Measurements from ENCODE around the gene FAM47B.

Gene FAM47B

DNA sequence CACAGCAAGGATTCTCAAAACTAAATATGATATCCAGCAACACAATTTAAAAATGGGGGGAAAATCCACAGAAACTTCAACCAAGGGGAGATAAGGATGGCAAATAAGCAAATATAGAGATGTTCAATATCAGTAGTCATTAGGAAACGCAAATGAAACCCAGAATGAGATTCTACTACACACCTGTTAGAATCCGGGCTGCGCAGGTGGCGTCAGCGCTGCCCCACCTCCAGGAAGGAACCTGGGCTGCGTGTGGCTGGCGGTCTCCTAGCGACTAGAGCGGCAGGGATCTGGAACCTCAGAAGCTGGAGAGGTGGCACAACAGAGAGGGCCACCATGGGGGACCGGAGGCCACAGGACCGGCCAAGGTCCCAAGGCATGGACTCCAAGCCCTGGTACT is at the start of gene FAM47B:
Gene FAM47B, plus strand, starts transcription at position 301 of the 400 bp plus-strand sequence. Its CDS starts 36 bp downstream, at position 337.
- DNase-seq, result no peak

DNA sequence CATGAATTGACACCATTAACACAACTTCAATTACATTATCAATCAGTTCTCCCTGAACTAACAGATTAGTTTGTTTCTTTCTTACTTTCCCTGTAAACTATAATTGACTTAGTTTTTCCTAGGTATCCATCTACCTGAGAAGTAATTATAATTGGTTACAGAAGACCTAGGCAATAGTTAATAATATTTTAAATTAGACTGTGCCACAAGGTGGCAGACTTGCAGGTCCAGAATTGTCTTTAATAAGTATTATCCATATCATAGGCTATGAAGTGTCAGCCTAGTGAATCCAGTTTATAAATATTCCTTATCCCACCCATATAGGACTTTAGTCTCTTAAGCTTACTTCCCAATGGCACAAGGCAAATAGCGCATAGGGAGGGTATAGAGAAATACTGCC is 48.9 kb upstream of the FAM47B start:
- DNase-seq, result no peak

DNA sequence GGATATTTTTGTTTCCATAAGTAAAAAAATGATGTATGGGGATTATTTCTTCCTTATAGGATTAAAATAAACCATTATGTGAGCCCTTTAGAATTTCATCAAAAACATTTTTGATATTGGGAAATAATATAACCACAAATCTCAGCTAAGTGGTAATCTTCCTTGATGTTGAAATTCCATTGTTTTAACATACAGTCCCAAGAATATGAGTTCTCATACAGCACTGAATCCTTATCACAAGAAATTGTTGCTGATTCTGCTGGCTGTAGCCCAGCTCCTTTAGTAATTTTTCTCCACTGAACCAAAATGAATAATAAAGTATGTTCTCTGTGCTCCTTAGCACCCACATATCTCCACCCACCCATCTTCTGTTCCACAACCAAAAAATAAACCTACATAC is 41.9 kb upstream of the FAM47B start:
- DNase-seq, result no peak

DNA sequence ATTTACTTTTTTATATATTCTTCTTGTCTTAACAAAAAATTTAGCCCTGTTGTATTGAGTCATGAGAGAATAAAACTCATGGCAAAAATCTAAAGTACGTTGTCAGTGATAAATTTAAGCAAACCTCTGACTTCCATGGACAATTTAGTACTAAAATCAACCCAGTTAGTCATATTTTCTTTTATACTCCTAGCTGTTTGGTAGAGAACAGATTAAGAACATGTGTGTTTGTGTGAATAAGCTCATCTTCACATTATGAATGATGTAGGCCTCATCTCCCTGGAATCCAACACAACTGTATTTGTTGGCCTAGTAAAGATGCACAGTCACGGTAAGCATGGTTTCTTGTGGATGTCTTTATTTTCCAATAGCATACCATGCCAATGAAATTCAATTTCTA is 40.8 kb upstream of the FAM47B start:
- DNase-seq, result no peak

DNA sequence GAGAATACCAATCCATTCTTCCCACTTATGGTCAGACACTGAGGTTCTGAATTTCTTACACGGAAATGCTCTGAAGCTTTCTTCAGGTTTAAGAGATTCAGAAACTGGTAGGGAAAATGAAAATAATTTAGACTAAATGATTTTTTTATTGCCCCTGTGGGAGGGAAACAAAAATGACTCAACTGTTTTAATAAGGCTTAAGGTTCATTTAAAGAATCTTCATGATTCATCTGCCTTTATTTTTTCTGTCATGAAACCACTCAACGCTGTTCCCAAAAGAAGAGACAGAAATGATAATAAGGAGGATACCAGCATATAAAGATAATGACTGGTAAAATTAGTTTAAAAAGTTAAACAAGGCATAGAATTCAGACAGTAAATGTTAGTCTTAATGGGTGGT is 39.3 kb upstream of the FAM47B start:
- DNase-seq, result no peak

DNA sequence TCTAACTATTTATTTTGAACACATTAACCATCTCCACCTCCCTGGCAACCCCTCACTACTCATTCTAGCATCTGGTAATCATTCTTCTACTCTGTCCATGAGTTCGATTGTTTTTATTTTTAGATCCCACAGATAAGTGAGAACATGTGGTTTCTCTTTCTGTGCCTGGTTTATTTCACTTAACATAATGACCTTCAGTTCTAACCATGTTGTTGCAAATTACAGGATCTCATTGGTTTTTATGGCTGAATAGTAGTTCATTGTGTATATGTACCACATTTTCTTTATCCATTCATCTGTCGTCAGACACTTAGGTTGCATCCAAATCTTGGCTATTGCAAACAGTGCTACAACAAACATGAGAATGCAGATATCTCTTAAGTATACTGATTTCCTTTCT is 33.4 kb upstream of the FAM47B start:
- no peak for DNase-seq

DNA sequence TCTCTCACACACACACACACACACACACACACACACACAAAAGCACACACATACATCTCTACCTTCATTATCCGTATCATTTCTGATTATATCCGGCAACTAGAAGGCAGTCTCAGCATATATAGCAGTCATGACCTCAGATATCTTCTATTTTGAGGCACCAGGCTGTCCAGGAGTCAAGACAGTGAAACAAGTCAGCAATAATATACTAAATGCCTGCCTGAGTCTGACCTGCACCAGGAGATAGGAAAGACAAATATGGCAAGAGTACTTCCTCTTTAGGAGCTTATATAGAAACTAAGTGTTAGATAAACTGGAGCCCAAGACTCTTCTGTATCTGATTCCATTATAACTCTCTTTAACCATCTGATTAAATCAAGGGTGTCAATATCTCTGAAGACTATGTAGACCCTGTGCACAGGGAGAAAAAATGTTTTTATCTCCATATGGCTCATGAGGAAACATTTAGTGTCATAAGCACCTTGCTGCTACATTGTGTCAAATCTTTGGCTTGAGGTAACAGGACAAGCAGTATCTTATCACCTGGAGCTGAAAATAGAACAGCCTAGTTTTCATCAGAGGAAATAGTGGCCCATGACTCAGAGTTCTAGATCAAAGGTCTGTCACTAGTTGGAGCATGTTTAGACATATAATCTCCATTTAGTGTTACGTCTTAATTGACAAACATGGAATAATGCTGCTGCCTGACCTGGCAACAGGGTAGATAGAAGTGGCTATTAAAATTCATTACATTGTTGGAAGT is 27.0 kb upstream of the FAM47B start:
- DNase-seq, result no peak

DNA sequence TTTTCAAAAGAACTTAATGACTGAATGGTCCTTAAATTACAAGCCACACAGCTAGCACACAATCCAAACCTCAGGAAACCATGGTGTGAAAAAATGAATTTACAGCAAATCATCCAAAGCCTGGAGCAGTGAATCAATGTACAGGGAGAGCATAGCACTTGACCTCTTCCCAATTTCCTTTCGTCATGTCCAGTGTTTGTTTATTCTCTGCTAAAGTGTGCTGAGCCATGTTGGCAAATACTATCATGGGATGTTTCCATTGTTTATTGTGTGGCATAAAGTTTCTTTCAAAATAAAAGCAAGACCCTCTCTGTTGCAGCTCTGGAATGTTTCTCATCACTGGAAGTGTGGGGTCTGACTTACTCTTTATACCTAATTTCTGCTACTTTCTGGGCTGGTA is 25.4 kb upstream of the FAM47B start:
- DNase-seq, result no peak

DNA sequence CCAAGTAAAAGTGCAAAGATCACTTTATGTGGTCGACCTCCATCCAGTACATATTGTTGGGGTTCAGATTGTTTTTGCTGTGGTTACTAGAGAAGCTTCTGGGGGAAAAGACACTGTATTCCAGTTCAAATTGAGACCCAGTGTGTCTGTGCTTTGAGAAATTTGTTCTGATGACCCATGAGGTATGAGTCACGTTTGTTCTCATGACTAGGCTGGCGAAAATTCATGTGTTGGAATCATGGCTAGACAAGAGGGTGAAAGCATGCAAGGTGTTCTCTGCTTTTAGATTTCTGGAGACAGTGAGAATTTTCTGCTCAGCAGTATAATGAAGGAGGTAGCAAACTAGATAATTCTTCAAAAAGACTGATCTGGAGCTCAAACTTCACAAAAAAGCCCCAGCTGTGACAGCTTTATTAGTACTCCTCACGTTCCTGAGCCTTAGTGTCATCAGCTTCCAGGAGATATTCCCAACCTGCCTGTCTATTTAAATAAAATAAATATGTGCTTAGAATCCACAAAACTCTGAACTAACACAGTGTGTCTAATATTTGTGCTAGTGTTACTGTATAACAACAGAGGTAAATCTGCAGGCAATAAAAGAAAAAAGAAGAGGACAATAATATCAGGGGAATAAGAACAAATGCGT is 24.4 kb upstream of the FAM47B start:
- DNase-seq, result no peak

DNA sequence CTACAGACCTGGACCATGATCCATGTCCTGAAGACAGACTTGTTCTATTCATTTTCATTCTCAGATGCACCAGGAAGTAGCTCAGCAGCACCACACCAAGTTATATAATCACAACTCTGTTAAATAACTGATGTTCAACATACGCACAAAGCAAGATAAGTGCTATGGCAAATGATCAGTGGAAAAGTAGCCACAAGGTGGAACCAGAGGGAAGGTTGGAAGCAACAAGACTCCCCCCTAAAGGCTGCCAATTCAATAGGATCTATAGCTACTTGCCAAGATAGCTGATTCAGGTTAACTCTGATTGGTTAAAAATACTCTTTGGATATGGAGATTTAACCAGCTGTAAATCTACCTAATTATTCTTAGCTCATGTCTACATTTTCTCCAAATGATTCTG is 23.7 kb upstream of the FAM47B start:
- DNase-seq, result no peak

DNA sequence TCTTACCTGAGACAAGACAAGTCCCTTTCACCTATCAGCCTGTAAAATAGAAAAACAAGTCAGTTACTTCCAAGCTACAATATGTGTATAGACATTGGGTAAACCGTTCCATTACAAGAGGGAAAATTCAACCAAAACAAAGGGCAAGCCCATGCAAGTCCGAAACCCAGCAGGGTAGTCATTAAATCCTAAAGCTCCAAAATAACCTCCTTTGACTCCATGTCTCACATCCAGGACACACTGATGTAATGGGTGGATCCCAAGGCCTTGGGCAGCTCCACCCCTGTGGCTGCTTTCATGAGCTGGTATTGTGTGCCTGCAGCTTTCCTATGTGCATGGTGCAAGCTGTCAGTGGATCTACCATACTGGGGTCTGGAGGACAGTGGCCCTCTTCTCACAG is 14.7 kb upstream of the FAM47B start:
- no peak for DNase-seq

DNA sequence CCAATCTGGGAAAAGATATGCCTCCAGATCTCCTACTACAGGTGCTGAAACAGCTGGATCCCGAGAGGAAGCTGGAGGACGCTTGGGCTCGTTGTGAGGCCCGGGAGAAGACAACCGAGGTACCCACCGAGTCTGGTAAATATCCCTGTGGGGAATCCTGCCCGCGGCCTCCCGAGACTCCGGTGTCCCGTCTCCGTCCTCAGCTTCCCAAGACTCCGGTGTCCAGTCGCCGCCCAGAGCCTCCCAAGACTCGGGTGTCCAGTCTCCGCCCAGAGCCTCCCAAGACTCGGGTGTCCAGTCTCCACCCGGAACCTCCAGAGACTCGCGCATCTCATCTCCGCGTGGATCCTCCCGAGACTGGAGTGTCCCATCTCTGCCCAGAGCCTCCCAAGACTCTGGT is 639 bp downstream of the FAM47B start:
- DNase-seq, result no peak

DNA sequence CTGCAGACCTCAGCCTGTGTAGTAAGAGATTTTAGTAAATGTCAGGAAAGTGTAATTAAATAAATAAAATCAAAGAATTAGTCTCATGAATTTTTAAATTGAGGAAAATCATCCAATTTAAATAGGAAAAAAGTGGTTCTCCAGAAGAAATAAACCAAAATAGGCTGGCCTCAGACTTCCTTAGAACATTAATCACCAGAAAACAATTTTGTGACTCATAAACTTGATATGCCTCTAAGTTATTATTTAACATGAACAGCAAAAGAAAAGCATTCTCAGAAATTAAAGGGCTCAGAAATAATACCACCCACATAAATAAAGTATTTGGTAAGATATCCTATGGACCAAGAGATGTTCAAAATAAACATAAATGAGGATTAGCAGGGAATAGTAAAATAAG is 14.3 kb downstream of the FAM47B start:
- DNase-seq, result no peak

DNA sequence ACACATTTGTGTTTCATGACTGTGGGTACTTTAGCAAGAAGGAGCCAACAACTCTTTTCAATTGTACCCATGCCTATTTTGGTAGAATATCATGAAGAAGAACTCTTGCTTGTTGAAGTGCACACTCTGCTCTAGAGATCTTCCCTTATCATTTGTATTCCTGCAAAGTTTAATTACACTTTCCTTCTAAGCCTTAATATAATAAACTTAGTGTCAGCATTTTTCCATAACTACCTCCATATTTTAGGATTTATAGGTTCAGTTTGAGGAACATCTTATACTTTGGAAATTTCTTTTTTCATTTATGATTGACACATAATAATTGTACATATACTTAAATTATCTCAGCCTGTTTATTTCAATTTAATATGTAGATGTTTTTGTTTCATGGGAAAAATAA is 19.1 kb downstream of the FAM47B start:
- no peak for DNase-seq

DNA sequence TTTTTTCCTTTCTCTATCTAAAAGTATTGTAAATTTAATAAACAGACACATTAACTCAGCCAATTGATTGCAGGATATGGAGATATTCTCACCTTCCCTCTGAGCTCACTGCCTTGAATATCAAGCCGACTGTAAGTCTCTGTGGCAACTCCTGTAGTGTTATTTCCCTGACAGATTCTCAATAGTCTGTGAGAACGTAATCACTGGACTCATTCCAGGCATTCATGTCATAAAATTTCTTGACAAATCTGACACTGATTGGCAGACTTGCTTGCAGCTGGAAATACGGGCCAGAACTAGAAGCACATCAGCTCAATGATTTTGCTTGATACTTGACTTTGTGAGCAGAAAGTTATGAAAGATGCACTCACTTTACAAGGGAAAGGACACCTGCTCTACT is 29.6 kb downstream of the FAM47B start:
- no peak for DNase-seq

DNA sequence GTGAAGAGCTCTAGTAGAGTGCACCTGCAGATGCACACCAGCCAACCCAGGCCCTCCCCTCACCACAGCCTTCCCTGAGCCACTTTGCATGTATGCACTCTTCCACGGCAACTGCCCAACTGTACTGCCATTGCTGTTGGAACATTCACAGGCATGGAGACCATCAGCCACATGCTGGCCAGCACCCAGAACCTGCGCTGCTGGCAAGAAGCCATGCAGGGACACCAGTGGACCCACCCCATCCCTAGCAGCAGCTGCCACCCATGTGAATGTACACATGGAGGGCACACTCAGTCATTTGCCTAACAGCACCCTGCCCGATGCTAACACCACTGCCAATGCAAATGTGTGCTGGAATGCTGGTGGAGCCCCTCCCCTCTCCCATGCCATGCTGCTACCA is 35.6 kb downstream of the FAM47B start:
- no peak for DNase-seq

DNA sequence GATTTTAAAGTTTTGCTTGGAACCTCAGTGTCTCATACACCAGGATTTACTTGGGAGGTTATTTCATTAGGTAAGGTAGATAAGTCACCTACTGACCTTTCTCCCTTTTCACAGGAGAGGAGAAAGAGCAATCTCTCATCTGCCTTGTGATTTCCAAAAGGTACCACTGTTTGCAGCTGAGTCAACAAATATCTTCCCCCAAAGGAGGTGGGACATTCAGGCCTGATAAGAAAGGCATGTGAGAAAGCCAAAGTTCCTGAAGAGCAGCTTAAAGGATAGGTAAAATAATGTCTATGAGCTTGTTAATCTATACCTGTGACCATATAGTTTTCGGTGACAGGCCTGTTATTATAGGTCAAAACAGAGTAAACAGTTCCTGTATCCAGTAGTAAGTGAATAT is 45.0 kb downstream of the FAM47B start:
- no peak for DNase-seq
